GM12873 (cell line): ENCODE measurements around the gene FUT6.

Experiments used
- TF ChIP-seq, protein P1 (sequence below): IDR thresholded peaks from 2 replicates; pipeline ENCODE4 v1.5.1; 2012; ENCODE audit warnings: low read depth, mild to moderate bottlenecking, moderate library complexity, low read length, control low read depth; ENCODE audit not compliant: insufficient read depth; ENCODE audit errors: missing control alignments

Gene FUT6

DNA sequence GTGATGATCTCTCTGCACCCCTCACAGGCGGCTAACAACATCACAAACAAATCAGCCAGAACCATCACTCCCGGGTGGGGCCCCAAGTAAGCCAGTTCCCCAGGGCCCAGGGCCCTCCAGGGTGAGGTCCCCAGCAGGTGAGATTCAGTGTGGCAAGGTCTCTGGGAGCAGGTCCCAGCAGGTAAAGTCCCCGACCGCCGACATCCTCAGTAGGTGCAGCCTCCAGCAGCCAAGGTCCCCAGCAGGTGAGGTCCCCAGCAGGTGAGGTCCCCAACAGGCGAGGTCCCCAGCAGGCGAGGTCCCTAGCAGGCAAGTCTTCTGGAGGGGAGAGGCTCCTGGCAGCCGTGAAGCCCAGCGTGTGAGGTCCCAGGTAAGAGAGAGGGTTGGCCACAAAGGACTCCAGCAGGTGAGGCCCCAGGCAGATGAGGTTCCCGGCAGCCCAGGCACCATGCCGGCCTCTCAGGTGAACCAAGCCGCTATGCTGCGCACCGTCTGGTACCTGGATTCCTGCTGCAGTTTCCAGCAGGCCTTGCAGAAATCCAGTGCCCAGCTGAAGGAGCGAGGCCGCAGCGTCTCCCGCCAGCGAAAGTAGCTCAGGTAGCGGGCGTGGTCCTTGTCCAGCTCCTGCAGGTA lies 3.9 kb upstream of the FUT6 start:
- TF ChIP-seq, protein P1, sequence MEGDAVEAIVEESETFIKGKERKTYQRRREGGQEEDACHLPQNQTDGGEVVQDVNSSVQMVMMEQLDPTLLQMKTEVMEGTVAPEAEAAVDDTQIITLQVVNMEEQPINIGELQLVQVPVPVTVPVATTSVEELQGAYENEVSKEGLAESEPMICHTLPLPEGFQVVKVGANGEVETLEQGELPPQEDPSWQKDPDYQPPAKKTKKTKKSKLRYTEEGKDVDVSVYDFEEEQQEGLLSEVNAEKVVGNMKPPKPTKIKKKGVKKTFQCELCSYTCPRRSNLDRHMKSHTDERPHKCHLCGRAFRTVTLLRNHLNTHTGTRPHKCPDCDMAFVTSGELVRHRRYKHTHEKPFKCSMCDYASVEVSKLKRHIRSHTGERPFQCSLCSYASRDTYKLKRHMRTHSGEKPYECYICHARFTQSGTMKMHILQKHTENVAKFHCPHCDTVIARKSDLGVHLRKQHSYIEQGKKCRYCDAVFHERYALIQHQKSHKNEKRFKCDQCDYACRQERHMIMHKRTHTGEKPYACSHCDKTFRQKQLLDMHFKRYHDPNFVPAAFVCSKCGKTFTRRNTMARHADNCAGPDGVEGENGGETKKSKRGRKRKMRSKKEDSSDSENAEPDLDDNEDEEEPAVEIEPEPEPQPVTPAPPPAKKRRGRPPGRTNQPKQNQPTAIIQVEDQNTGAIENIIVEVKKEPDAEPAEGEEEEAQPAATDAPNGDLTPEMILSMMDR = no peak

DNA sequence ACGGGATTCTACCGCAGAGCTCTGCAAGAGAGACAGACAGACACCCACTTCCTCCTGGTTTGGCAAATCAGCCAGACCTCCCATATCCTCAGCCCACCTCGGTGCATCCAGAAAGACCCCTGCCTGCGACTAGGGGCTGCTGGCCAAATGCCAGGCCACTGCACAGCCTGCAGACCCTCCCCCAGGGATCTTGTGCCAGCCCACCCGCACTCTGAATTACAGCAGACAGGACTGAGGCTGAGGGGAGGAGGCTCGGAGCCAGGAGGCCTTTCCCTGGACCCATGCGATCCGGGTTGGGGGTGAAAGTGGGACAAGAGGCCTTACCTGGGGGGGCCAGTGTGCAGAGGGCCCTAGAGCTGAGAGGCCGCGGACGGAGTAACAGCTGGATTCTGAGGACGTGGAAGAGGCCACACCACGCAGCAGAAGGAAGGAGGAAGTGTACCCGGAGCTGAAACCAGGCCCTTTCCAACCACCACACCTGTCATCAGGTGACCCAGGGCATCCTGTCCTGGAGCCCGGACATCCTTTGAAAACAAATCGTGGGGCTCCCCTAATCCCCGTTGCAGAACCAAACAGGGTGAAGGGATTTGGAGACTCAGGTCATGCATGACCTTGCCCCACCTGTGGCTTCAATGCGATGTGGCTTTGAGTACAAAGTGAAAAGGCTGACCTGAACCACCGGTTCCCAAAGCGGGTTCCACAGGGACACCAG lies 993 bp downstream of the FUT6 start:
- TF ChIP-seq, protein P1 = no peak

DNA sequence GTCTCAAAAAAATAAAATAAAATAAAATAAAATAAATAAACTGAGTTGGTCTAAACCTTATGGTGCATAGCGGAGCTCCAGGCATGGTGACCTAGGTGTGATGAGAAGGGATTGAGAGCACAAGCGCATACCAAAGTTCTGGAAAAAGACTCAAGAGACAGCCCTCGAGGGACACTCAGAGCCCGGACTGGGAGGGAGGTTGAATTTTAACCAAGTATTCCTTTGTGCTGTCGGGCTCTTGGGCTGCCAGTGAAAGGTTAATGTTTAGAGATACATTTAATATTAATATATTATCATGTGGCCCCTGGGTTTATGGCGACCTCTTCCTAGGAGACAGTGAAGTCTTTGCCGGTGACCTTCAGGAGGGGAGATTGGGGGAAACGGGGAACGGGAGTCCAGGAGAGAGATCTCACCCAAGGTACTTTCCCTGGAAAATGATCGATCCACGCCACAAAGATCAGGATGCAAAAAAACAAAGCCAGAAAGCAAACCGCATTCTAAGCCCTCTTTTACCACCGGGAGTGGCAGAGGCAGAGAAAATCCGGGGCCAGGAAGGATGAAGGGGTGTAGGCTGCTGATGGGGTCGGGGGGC lies 1.6 kb downstream of the FUT6 start:
- TF ChIP-seq, protein P1 = no peak

DNA sequence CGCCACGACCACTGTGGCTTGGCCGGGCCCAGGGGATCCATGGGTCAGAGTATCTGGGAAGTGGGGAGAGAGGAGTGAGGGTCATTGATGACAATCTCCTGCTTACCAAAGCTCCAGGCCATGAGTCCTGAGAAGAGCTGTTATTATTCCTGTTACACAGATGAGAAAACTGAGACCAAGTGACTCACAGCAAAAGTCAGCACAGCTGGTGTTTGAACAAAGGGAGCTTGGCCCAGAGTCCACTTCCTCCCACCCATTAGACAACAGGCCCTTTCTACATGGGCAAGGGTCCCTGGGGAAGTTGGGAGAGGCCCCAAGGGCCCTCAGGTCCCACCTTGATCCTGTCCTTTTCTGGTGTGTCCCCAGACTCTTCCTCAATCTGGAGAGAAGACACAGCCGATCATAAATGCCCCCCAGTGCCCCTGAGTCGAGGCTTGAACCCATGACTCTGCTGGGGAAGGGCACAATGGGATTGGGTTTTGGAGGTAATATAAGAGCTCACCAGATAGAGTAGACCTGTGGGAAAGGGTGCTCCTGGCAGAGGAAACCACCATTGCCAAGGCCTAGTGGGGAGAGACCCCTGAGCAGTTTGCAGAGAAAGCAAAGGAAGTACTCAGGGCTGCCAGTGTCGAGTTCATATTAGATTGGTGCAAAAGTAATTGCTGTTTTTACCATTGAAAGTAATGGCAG lies 6.8 kb downstream of the FUT6 start:
- TF ChIP-seq, protein P1 = no peak

DNA sequence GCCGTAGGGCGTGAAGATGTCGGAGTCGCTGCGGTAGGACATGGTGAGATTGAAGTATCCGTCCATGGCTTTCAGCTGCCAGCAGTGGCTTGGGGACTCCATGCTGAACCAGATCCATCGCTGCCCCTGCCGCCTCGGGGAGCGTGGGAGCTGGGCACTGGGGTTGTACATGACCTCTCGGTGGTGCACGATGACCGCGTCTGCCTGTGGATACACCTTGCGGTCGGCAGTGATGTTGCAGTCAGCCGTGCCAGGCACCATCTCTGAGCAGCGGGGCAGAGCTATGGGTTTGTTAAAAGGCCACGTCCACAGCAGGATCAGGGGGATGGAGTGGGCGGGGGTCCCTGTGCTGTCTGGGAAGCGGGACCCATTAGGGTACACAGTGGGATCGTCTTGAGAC lies 7.4 kb downstream of the FUT6 start:
- TF ChIP-seq, protein P1 = no peak

DNA sequence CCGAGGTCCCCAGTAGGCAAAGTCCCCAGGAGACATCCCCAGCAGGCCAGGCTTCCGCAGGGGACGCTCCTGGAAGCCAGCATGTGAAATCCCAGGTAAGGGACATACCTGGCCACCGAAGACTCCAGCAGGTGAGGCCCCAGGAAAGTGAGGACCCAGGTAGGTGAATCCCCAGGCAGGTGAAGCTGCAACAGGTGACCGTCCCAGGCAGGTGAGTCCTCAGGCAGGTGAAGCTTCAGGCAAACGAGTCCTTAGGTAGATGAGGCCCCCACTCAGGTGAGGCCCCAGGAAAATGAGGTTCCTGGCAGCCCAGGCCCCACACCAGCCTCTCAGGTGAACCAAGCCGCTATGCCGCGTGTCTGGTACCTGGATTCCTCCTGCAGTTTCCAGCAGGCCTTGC lies 8.3 kb downstream of the FUT6 start:
- TF ChIP-seq, protein P1 = no peak
